ENCODE results near the gene HOXB4. TPM values are rescaled to one million over a fixed set of nuclear protein-coding genes. Genes with fewer than 3 reads are reported as not detected.

HOXB4 gene
- total RNA-seq, 1 experiment from 2014 or later: 0.22 TPM

- no peaks in the 10 kb centered on the region for H3K27me3 ChIP-seq (ENCODE audit: low read length)
- H3F3A ChIP-seq (ENCODE audit: low read length, unreplicated experiment): no peaks in the 10 kb centered on the region
- no peak overlapping the region for H3K4me2 ChIP-seq (ENCODE audit: low read length)
- H3K4me3 ChIP-seq (ENCODE audit: low read length): no peak overlapping the region
- no peak for ATAC-seq
- intact Hi-C loops (cut with micrococcal nuclease): no loop called here
- no peaks in the 10 kb centered on the region for H4K20me1 ChIP-seq (ENCODE audit: low read length)
- no peak for DNase-seq
- TF ChIP-seq EZH2 (IDR thresholded peaks at IDR 0.05; ENCODE audit: low read length, unreplicated experiment) (no peak), EZH2phosphoT487 (IDR thresholded peaks at IDR 0.05; ENCODE audit: borderline replicate concordance, low read length) (no peak), CTCF (conservative IDR thresholded peaks at IDR 0.05; ENCODE audit: low read depth, low read length) (no peak)
- ChIA-PET POLR2A (ENCODE audit: unreplicated experiment) (no interaction called here), CTCF (interaction anchor here (0.7 kb wide), 1 partner anchor 327 kb away, joined by 4 read pairs; no protein-coding TSS in a partner anchor)
- H3K27ac ChIP-seq (ENCODE audit: low read length): no peak overlapping the region
- H3K9me3 ChIP-seq (ENCODE audit: low read length): no peaks in the 10 kb centered on the region
- H3K4me1 ChIP-seq (ENCODE audit: insufficient read depth, low read length): peaks cover 8% of the 10 kb centered on the region; the same call in 1 of the 2 replicates
- H2AFZ ChIP-seq (ENCODE audit: low read length): no peak overlapping the region
- no peaks in the 10 kb centered on the region for H3K9me2 ChIP-seq (replicated peaks; ENCODE audit: low read length)
- BruUV-seq (replicated peaks): no TSS peak
- no peaks in the 10 kb centered on the region for H3K79me2 ChIP-seq (ENCODE audit: low read length)
- H3K9ac ChIP-seq (ENCODE audit: low read length): no peak overlapping the region
- H3K36me3 ChIP-seq (ENCODE audit: low read depth, low read length): no peaks in the 10 kb centered on the region
These were observed 13.3 kb upstream of the HOXB4 start for GRCh38 chr17:48591255-48592056.

GRCh38 chr17:48590607-48591161, 12.5 kb upstream of the HOXB4 start:
- H4K20me1 ChIP-seq (ENCODE audit: low read length): no peaks in the 10 kb centered on the region
- no peak overlapping the region for H3K27ac ChIP-seq (ENCODE audit: low read length)
- H3K9ac ChIP-seq (ENCODE audit: low read length): no peak overlapping the region
- H3K4me1 ChIP-seq (ENCODE audit: insufficient read depth, low read length): peaks cover 14% of the 10 kb centered on the region
- TF ChIP-seq CTCF (conservative IDR thresholded peaks at IDR 0.05; ENCODE audit: low read depth, low read length) (no peak), EZH2 (IDR thresholded peaks at IDR 0.05; ENCODE audit: low read length, unreplicated experiment) (no peak), EZH2phosphoT487 (IDR thresholded peaks at IDR 0.05; ENCODE audit: borderline replicate concordance, low read length) (no peak)
- no peak for DNase-seq
- no TSS peak for BruUV-seq (replicated peaks)
- H3K4me3 ChIP-seq (ENCODE audit: low read length): no peak overlapping the region
- ChIA-PET CTCF (interaction anchor here (0.7 kb wide), 1 partner anchor 326 kb away, joined by 4 read pairs; no protein-coding TSS in a partner anchor), POLR2A (ENCODE audit: unreplicated experiment) (no interaction called here)
- no peak overlapping the region for H2AFZ ChIP-seq (ENCODE audit: low read length)
- no peak for ATAC-seq
- H3K36me3 ChIP-seq (ENCODE audit: low read depth, low read length): no peaks in the 10 kb centered on the region
- no peaks in the 10 kb centered on the region for H3K79me2 ChIP-seq (ENCODE audit: low read length)
- no peaks in the 10 kb centered on the region for H3K27me3 ChIP-seq (ENCODE audit: low read length)
- no peaks in the 10 kb centered on the region for H3K9me2 ChIP-seq (replicated peaks; ENCODE audit: low read length)
- H3K4me2 ChIP-seq (ENCODE audit: low read length): no peak overlapping the region
- no peaks in the 10 kb centered on the region for H3F3A ChIP-seq (ENCODE audit: low read length, unreplicated experiment)
- intact Hi-C loops (cut with micrococcal nuclease): no loop called here
- H3K9me3 ChIP-seq (ENCODE audit: low read length): no peaks in the 10 kb centered on the region

Data from PC-3 (cell line).